SK-N-MC (cell line): ENCODE data around the gene ROPN1B.

Experiments
- EZH2 ChIP-seq: fragments of 200-600 bp; sonication (generic); IDR thresholded peaks from one replicate; pipeline ENCODE4 v1.6.1; 2017; ENCODE audit warnings: antibody characterized with exemption
- POLR2AphosphoS5 ChIP-seq: IDR thresholded peaks from 2 replicates; pipeline ENCODE4 v1.6.1; 2012; ENCODE audit warnings: mild to moderate bottlenecking, low read depth, low read length, borderline replicate concordance

GRCh38 chr3:126030455-126030854, 61.5 kb downstream of the ROPN1B start:
- TF ChIP-seq POLR2AphosphoS5: no peak
- no peak for TF ChIP-seq EZH2
